HG02840 (cell line): ENCODE data around the gene PRKAA2.

Source experiments
- ATAC-seq: cut with Tn5 transposase; IDR thresholded peaks from one replicate; pipeline ENCODE4 v1.9.1; 2021; ENCODE audit warnings: mild to moderate bottlenecking, moderate library complexity, moderate number of reproducible peaks; ENCODE audit not compliant: unreplicated experiment, low FRiP score

The PRKAA2 gene

GRCh38 chr1:56710646-56711045 lies 65.5 kb downstream of the PRKAA2 start:
- ATAC-seq: no peak

GRCh38 chr1:56712150-56712549 lies 67.0 kb downstream of the PRKAA2 start:
- ATAC-seq: no peak

GRCh38 chr1:56713112-56713511 lies 68.0 kb downstream of the PRKAA2 start:
- no peak for ATAC-seq

- no peak for ATAC-seq
Observed at GRCh38 chr1:56715156-56715555, 70.0 kb downstream of the PRKAA2 start.

- no peak for ATAC-seq
Observed at GRCh38 chr1:56719171-56719570, 74.1 kb downstream of the PRKAA2 start.

- ATAC-seq: no peak
Observed at GRCh38 chr1:56726706-56727105, 81.6 kb downstream of the PRKAA2 start.

GRCh38 chr1:56728964-56729363 lies 83.8 kb downstream of the PRKAA2 start:
- ATAC-seq: no peak

- no peak for ATAC-seq
Observed at GRCh38 chr1:56745231-56745630, 100.1 kb downstream of the PRKAA2 start.

GRCh38 chr1:56754708-56755479 lies 109.8 kb downstream of the PRKAA2 start:
- ATAC-seq: no peak

- no peak for ATAC-seq
Observed at GRCh38 chr1:56755911-56756310, 110.8 kb downstream of the PRKAA2 start.

- no peak for ATAC-seq
Observed at GRCh38 chr1:56758135-56758534, 113.0 kb downstream of the PRKAA2 start.

- no peak for ATAC-seq
Observed at GRCh38 chr1:56758794-56759193, 113.7 kb downstream of the PRKAA2 start.
